Measurements from ENCODE around the gene CDK19.

CDK19 gene

GRCh38 chr6:110671447-110671846 is 143.8 kb downstream of the CDK19 start:
- DNase-seq (ENCODE audit: low read depth), result no peak
- no peak for TF ChIP-seq CTCF (IDR thresholded peaks at IDR 0.05; ENCODE audit: control insufficient read depth, extremely low read depth, insufficient read depth)
- no peak overlapping the region for H3K4me3 ChIP-seq (ENCODE audit: low read depth, low read length)

GRCh38 chr6:110665600-110665999 is 149.7 kb downstream of the CDK19 start:
- peak; percentile 93 for DNase-seq (ENCODE audit: low read depth)
- TF ChIP-seq CTCF (IDR thresholded peaks at IDR 0.05; ENCODE audit: control insufficient read depth, extremely low read depth, insufficient read depth), result no peak
- H3K4me3 ChIP-seq (ENCODE audit: low read depth, low read length), result no peak overlapping the region

GRCh38 chr6:110664933-110665332 is 150.3 kb downstream of the CDK19 start:
- H3K4me3 ChIP-seq (ENCODE audit: low read depth, low read length), result no peak overlapping the region
- no peak for TF ChIP-seq CTCF (IDR thresholded peaks at IDR 0.05; ENCODE audit: control insufficient read depth, extremely low read depth, insufficient read depth)
- peak; percentile 78 for DNase-seq (ENCODE audit: low read depth)

- peak; percentile 90 for DNase-seq (ENCODE audit: low read depth)
These were observed 152.6 kb downstream of the CDK19 start for GRCh38 chr6:110662490-110663211.

GRCh38 chr6:110661414-110661813 is 153.9 kb downstream of the CDK19 start:
- DNase-seq (ENCODE audit: low read depth), result no peak
- no peak for TF ChIP-seq CTCF (IDR thresholded peaks at IDR 0.05; ENCODE audit: control insufficient read depth, extremely low read depth, insufficient read depth)
- no peak overlapping the region for H3K4me3 ChIP-seq (ENCODE audit: low read depth, low read length)

More at GRCh38 chr6:110662490-110663211, 152.6 kb downstream of the CDK19 start:
- no peak for TF ChIP-seq CTCF (IDR thresholded peaks at IDR 0.05; ENCODE audit: control insufficient read depth, extremely low read depth, insufficient read depth)
- H3K4me3 ChIP-seq (ENCODE audit: low read depth, low read length), result no peak overlapping the region

- DNase-seq (ENCODE audit: low read depth), result no peak
- H3K4me3 ChIP-seq (ENCODE audit: low read depth, low read length), result no peak overlapping the region
- TF ChIP-seq CTCF (IDR thresholded peaks at IDR 0.05; ENCODE audit: control insufficient read depth, extremely low read depth, insufficient read depth), result no peak
These were observed 155.1 kb downstream of the CDK19 start for GRCh38 chr6:110660066-110660655.

Data from LNCaP clone FGC (cell line).